DMS153 (cell line): ENCODE data around the gene DNM3.

Source experiments
- DNase-seq: peaks from one replicate; lab custom pipeline; 2025; lab: John Stamatoyannopoulos, UW

DNM3 gene

GRCh38 chr1:172107316-172107975 lies 266.1 kb downstream of the DNM3 start:
- no peak for DNase-seq

- DNase-seq, result no peak
Observed at GRCh38 chr1:172108161-172108893, 267.0 kb downstream of the DNM3 start.

- no peak for DNase-seq
Observed at GRCh38 chr1:172109359-172109758, 268.1 kb downstream of the DNM3 start.

GRCh38 chr1:172112576-172112975 lies 271.3 kb downstream of the DNM3 start:
- DNase-seq, result no peak

- no peak for DNase-seq
Observed at GRCh38 chr1:172117800-172118199, 276.5 kb downstream of the DNM3 start.

- DNase-seq, result no peak
Observed at GRCh38 chr1:172118618-172119017, 277.3 kb downstream of the DNM3 start.

GRCh38 chr1:172119184-172119583 lies 277.9 kb downstream of the DNM3 start:
- no peak for DNase-seq

GRCh38 chr1:172120381-172120780 lies 279.1 kb downstream of the DNM3 start:
- DNase-seq, result no peak

- DNase-seq, result no peak
Observed at GRCh38 chr1:172121081-172121717, 279.9 kb downstream of the DNM3 start.

- no peak for DNase-seq
Observed at GRCh38 chr1:172122381-172122780, 281.1 kb downstream of the DNM3 start.

- no peak for DNase-seq
Observed at GRCh38 chr1:172125250-172125649, 284.0 kb downstream of the DNM3 start.

GRCh38 chr1:172125812-172126430 lies 284.6 kb downstream of the DNM3 start:
- DNase-seq, result no peak

- no peak for DNase-seq
Observed at GRCh38 chr1:172132836-172133235, 291.5 kb downstream of the DNM3 start.

- no peak for DNase-seq
Observed at GRCh38 chr1:172134087-172134731, 292.9 kb downstream of the DNM3 start.

GRCh38 chr1:172135076-172135672 lies 293.9 kb downstream of the DNM3 start:
- DNase-seq, result no peak

- no peak for DNase-seq
Observed at GRCh38 chr1:172135978-172136610, 294.8 kb downstream of the DNM3 start.

GRCh38 chr1:172136925-172137324 lies 295.6 kb downstream of the DNM3 start:
- no peak for DNase-seq

- no peak for DNase-seq
Observed at GRCh38 chr1:172137703-172138454, 296.6 kb downstream of the DNM3 start.

- DNase-seq, result no peak
Observed at GRCh38 chr1:172138634-172139033, 297.3 kb downstream of the DNM3 start.

- DNase-seq, result no peak
Observed at GRCh38 chr1:172139196-172139595, 297.9 kb downstream of the DNM3 start.

- DNase-seq, result no peak
Observed at GRCh38 chr1:172140072-172140471, 298.8 kb downstream of the DNM3 start.
